ENCODE data around the gene ADAT3.
"Not testable (repeated sequence)": the region's sequence is repeated elsewhere in the genome, so short reads cannot be mapped to it uniquely, and the experiment has no call there.

Gene ADAT3

DNA sequence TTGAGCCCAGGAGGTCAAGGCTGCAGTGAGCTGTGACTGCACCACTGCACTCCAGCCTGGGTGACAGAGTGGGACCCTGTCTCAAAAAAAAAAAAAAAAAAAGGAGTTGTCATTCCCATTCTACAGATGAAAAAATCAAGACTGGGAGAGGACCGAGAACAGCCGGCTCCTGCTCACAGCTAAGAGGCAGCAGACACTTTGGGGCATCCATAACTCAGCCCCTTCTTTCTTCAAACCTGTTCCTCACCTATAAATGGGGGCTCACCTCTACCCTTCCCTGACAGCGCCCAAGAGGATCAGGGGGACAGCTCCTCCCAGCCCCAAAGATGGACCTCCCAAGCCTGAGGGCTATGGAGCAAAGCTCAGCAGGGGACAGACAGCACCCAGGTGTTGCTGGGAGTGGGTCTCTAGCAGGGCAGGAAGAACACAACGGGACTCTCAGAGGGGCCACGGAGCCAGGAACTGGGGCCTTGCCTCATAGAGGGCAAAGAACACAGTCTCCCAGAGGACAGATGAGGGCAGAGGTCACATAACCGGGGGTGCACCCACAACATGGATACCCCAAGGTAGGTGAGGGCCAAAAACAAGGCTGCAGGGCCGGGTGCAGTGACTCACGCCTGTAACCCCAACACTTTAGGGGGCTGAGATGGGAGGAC is 38.4 kb upstream of the ADAT3 start:
- DNase-seq (ENCODE audit: low spot score): no peak

DNA sequence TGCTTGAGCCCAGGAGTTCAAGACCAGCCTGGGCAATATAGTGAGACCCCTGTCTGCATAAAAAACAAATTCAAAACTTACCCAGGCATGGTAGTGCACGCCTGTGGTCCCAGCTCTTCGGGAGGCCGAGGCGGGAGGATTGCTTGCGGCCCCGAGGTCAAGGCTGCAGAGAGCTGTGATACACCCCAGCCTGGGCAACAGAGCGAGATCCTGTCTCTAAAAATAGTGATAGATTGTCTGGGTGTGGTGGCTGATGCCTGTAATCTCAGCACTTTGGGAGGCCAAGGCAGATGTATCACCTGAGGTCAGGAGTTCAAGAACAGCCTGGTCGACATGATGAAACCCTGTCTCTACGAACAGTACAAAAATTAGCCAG is 37.9 kb upstream of the ADAT3 start:
- no peak for DNase-seq (ENCODE audit: low spot score)

- no peak for DNase-seq (ENCODE audit: low spot score)
These were observed 36.2 kb upstream of the ADAT3 start for GRCh38 chr19:1868971-1869370.

DNA sequence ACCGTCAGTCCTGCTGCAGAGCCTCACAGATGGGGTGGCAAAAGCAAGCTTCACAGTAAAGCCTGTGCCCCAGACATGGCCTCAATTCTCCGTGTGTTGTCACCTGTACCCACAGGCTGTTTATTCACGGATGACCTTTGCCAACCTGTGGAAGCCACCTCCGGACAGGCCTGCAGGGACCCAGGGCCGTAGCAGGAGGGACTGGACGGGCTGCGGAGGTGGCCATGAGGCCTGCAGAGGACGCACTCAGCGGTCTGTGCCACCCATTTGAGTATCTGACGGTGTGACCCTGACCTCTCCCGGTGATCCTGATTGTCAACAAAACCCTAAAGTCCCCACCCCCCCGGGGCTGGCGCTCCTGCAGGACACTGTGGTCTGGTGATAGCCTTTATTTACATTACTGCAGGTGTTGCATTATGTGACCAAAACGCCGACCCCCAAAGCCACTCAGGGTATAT is 34.0 kb upstream of the ADAT3 start:
- no peak for DNase-seq (ENCODE audit: low spot score)

GRCh38 chr19:1871630-1872029 is 33.6 kb upstream of the ADAT3 start:
- DNase-seq (ENCODE audit: low spot score): no peak

- no peak for DNase-seq (ENCODE audit: low spot score)
These were observed 32.2 kb upstream of the ADAT3 start for GRCh38 chr19:1872807-1873523.

GRCh38 chr19:1873524-1874473 is 31.4 kb upstream of the ADAT3 start:
- no peak for DNase-seq (ENCODE audit: low spot score)

DNA sequence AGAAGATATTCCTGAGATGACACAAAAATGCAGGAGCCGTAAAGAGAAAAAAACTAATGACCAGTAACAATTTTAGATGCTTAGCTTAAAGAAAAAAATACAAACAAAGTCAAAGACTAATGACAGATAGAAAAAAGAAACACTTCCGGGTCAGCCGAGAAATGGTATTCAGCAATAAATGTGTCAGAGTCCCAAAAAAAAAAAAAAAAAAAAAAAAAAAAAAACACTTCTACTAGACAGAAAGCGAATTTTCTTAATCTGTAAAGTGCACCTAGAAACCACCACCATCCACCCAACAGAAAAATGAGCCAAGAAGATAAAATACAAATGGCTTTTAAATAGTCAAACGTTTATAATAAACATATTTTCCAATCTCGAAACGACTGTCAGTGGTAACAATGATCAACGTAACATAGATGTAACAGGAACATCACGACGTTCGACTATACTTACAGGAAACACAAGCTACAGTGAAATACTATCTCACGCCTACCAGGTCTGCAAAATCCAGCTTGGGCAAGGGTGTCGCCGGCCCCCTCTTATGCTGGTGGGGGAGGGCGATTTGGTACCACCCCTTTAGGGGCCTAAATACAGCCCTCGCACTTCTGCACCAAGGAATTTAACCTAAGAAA is 30.5 kb upstream of the ADAT3 start:
- DNase-seq (ENCODE audit: low spot score): no peak

GRCh38 chr19:1875265-1875645 is 29.9 kb upstream of the ADAT3 start:
- not testable (repeated sequence) for DNase-seq (ENCODE audit: low spot score)

GRCh38 chr19:1875646-1876495 is 29.3 kb upstream of the ADAT3 start:
- DNase-seq (ENCODE audit: low spot score): peak; percentile 84

DNA sequence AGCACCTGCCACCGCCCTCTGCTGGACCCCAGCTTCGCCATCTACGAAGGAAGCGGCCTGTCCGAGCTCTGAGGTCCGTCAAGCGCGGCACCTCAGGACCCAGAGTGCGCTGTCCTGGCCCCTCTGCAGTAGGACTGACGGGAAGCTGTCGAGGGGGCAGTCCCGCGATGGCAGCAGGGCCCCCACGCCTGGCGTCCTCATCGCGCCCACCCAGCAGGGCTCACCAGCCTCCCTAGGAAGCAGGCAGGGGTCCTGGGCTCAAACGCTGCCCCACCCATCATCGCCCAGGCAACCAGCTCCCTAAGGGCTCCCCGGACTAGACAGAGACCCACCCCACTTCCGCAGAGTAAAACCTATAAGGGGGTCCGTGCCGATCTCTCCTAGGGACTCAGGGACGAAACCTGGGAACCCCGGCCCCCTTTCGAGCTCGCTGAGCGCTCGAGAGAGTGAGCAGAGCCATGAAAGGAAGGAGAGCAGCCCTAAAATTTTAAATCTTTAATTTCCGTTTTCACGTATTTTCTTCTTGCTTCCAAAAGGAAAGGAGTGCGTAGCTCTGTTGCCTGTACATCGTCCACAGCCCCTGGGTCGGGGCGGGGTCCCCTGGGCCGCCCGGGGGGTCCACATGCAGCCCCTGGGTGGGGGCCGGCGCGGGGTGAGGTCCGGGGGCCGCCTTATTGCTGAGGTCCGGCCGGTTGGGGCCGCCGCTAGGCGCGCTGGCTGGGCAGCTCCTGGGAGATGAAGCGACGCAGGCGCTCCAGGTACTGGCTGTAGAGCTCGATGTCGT is 28.5 kb upstream of the ADAT3 start:
- DNase-seq (ENCODE audit: low spot score): not testable (repeated sequence)

DNA sequence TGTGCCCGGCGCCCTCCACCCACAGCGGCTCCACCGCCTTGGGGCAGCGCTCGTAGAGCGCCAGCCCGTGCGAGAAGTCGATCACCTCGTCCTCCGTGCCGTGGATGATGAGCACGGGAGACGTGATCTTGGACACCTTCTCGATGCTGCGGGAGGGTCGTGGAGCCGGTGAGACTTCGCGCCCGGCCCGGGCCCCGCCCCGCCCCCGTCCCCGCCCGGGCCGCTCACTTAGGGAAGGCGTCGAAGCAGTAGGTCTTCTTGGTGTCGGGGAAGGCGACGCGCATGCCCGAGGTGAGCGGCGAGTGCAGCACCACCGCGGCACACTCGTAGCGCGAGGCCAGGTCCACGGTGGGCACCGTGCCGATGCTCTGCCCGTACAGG is 27.9 kb upstream of the ADAT3 start:
- not testable (repeated sequence) for DNase-seq (ENCODE audit: low spot score)

GRCh38 chr19:1878583-1878982 is 26.6 kb upstream of the ADAT3 start:
- not testable (repeated sequence) for DNase-seq (ENCODE audit: low spot score)

DNA sequence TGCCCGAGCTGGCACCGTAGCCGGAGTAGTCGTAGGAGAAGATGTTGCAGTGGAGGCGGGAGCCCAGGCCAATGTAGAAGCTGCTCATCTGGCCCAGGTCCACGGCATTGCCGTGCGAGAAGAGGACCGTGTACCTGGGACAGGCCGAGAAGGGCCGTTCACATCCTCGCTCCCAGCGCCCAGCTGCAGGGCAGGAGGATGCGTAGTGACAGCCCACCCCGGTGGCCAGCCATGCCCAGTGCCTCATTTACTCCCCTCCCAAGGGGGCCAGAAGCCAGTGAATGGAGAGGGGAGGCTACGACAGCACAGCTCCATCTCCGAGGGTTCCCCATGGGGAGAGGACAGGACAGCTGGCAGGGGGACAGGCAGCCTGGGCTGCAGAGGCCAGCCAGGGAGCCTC is 25.2 kb upstream of the ADAT3 start:
- not testable (repeated sequence) for DNase-seq (ENCODE audit: low spot score)

- no peak for DNase-seq (ENCODE audit: low spot score)
These were observed 24.4 kb upstream of the ADAT3 start for GRCh38 chr19:1880611-1881392.

DNA sequence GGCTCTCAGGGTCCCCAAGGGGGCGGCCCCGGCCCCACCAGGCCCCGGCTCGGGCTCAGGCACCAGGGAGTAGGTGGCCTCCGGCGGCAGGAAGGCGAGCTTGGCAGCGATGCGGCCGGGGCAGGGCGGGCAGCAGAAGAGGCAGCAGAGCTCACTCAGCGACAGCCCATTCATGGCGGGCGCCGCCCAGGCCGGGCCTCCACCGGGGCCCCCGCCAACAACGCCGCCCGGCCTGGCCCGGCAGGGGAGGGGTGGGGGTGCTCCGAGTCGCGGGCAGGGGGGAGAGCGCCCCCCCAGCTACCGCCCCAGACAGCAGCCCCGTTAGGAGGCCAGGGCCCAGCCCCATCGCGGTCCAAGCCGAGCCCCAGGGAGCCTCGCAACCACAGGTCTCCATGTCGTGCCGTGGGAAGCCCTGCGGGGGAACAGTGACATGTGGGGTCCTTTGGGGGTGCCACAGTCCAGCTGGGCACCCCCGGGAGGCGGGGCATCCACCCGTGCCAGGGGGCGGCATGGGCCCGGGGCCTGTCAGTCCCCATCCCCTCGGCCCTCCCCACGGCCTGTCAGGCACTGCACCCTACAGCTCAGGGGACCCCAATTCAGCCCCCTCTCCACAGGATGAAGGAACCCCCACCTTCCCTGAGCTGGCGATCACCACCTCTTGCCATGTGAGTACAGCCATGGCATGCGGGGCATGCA is 23.7 kb upstream of the ADAT3 start:
- not testable (repeated sequence) for DNase-seq (ENCODE audit: low spot score)

GRCh38 chr19:1882089-1882785 is 23.0 kb upstream of the ADAT3 start:
- DNase-seq (ENCODE audit: low spot score): no peak
